Tongue (tissue), 2 donors: Measurements from ENCODE around the gene AVPI1. TPM values are rescaled to one million over a fixed set of nuclear protein-coding genes. Genes with fewer than 3 reads are reported as not detected.
"Not testable (repeated sequence)": the region's sequence is repeated elsewhere in the genome, so short reads cannot be mapped to it uniquely, and the experiment has no call there.

Source experiments
- DNase-seq: peaks from one replicate; pipeline ENCODE4 v3.0.0-alpha.2; 2015
- total RNA-seq: library from RNA; depleted of rRNA; stranded (reverse); fragments of >200 nt; gene quantifications from one replicate; pipeline ENCODE4 v1.2.3, GENCODE V29; 2014

AVPI1 gene
- total RNA-seq, 1 donor from 2014 or later = 12.6 TPM

DNA sequence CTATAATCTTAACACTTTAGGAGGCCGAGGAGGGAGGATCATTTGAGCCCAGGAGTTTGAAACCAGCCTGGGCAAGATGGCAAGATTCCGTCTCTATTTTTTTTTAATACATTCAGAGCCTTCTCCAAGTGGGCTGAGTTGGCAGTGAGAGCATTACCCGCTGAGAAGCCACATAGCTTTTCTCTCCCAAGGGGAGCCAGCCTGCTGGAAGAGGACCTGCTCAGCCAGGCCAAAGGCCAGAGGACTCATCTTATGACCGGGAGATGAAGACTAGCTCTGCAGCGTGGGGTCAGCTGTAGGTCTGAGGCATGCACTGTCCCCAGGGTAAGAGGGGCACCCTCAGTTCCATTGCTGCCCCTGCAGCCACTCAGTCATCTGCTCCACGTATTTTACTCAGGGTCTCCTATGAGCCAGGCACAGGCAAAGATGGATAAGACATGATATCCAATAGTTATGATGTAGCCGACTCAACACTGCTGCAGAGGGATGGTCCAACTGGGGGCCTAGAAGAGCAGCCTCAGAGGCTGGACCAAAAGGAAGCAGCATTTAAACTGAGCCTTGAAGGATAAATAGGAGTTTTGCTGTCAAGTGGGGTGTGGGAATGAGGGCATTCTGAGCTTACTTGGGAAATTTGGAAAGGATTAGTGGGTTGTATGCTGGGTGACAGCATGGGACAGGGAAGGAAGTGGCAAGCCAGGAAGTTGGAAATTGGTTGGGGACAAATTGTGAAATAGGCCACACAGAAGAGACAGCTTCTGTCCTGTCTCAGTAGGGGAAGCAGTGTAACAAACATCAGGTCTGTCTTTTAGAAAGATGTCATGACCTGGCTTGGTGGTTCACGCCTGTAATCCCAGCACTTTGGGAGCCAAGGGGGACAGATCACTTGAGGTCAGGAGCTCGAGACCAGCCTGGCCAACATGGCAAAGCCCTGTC is 24.9 kb upstream of the AVPI1 start:
- no peak for DNase-seq

DNA sequence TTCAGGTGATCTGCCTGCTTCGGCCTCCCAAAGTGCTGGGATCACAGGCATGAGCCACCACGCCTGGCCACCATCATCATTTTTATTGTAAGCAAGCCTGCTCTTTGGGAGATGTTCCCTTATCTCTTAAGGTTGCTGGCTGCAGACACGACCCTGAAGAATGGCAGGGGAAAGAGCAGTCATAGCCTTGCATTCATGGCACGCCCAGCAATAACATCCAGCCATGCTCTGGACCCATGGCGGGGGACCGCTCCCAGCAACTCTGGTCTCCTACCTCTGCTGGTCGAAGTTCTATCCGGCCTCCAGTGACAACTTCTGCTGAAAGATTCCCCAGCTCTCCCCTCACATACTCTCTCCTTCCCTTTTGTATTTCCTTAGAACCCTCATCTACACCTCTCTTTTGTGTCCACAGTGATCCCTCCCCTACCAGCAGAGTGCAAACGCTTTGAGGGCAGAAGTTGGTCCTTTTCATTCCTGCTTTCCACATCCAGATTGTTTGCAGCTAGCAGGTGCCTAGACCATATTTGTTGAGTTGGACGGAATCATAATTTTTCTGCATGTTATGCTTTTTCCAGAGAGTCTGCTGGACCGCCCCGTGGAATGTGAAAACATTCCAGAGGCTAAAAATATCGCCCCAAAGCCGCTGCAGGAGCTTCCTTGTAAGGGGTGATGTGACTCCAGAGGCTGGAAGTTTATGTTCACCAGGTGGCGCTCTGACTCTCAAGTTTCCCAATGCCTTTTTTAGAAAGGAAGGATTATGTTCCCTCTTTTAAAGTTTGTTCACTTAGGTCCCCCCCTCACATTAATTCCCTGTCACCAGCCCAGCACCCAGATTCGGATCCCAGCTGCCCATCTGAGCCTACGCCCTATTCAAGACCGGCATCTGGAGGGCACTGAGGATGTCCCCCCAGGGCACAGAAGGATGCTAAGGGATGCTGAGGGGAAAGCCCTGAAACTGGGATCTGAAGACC is 22.2 kb upstream of the AVPI1 start:
- peak; percentile 91 for DNase-seq

DNA sequence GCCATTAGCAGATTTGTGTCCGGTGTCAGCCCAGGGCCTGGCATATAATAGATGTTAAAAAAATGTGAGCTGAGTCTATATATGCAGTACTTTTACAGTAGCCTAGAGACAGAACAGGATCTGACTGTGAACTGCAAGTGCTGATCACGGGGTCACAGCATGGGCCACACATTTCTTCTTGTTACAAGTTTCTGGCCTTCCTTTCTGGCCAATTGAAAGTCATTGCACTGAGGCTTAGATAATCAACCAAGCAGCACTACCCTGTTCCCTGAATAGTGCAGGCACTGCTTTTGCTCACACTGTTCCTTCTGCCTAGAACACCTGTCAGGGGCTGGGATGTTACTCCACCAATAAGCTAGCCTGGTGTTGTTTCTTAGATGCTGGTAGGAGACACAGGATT is 21.1 kb upstream of the AVPI1 start:
- DNase-seq = no peak

DNA sequence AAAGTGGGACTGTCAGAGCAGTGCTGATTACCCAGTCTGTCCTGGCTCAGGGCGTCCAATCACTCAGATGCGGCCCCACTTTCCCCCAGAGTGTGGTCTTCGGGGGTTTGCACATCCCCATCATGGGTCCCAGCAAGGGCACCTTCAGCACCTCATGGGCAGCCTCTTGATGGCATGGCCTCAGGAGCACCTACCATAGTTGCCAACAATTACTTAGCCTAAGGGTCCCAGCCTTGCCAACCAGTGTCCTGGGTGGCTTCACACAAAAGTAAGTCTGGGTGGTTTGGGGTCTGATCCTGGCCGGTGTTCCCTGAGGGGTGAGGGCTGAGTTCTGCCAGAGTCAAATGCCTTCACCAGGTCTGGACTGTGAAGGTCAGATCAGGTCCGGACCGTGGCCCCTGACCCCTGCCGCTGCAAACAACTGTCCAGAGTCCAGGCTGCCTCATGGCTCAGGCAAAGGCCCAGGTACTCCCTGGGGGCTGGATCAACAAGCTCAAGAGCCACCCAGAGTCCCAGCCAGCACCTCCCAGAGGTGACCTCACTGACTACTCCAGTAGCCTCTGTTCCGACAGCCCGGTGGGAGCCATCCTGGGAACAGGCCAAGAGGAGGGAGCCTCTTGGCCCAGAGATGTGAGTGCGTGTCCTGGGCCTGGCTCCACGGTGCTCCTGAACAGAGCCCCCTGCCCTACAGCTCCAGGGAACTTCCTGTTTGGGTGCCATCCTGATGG is 20.3 kb upstream of the AVPI1 start:
- no peak for DNase-seq

DNA sequence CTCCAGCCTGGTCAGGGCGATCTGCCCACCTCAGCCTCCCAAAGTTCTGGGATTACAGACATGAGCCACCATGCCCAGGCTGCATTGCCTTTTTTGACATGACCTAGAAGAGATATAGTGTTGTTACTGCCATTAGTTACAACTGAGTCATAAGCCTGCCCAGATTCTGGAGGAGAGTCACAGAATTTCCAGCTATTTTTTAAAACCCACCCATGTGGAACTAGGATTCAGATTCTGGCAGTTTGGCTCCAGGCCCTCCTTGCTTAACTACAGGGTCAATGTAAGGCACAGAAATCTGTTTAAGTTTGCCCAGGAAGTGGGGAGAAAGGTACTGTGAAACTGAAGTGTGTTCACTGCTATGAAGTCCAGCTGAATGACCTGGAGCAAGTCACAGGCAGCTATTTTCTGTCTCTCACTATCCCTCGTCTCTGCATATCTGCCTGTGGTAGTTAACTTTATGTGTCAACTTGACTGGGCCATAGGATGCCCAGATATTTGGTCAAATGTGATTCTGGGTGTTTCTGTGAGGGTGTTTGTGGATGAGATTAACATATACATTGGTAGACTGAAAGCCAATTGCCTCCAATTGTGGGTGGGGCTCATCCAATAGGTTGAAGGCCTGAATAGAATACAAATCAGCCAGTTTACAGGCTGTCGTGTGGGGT is 18.1 kb upstream of the AVPI1 start:
- no peak for DNase-seq

DNA sequence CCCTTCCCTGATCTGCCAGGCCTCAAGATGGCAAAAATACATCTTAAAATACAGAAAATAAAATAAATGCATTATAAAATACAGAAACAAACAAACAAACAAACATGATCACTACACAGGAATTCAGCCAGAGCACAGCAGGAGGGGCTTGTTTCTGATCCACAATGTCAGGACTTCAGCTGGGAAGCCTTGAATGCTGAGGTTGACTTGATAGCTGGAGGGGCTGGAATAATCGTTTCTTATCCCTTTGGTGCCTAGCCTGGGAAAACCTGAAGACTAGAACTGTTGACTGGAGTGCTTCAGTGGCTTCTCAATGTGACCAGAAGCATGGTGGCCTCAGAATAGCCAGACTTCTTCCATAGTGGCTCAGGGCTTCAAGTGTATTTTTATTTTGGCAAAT is 17.3 kb upstream of the AVPI1 start:
- no peak for DNase-seq

DNA sequence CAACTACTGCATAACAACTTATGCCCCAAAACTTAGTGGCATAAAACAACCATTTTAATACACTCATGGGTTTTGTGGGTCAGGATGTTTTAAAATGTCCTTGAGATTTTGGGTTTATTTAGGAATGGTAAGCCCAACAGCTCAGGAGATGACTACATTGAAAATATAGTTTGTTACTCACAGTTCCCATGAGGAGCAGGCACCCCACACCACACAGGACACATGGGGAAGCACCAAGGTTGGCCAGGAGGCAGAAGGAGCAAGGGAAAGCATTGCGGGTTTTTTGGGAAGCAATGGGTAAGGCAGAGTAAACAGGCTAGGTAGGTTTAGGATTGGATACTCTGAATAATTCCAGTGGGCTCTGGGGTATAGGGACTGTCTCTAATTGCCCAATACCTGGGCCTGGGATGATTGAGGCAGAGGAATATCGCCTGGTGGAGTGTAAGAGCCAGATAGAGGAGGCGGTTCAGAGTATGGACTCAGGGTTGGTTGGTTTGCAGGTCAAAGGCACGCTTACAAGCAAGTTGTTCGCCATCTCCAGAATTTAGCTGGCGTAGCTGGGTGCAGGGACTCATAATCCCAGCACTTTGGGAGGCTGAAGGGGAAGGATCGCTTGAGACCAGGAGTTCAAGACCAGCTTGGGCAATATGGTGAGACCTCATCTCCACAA is 16.5 kb upstream of the AVPI1 start:
- no peak for DNase-seq

DNA sequence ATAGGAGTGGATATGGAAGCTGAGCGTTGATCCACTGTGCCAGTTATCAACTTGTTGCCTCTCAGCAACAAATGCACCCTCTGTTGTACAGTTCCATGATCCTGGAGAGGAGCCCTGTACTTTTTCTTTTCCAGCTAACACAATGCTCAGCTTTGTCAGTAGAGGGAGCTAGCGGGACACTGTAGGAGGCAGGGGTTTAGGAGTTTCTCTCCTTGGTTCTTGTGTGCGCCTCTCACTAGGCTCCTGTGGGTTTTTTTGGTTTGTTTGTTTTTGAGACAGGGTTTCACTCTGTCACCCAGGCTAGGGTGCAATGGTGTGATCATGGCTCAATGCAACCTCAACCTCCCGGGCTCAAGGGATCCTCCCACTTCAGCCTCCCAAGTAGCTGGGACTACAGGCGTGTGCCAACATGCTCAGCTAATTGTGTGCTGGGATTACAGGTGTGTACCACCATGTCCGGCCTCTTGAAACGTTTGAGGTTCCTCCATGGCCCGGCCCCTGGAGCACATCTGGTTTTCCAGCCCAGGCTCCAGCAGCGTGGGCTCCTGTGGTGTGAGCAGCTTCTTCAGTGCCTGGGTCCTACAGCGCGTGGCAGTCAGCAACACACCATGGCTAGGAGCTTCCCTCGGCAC is 14.5 kb upstream of the AVPI1 start:
- peak; percentile 88 for DNase-seq

DNA sequence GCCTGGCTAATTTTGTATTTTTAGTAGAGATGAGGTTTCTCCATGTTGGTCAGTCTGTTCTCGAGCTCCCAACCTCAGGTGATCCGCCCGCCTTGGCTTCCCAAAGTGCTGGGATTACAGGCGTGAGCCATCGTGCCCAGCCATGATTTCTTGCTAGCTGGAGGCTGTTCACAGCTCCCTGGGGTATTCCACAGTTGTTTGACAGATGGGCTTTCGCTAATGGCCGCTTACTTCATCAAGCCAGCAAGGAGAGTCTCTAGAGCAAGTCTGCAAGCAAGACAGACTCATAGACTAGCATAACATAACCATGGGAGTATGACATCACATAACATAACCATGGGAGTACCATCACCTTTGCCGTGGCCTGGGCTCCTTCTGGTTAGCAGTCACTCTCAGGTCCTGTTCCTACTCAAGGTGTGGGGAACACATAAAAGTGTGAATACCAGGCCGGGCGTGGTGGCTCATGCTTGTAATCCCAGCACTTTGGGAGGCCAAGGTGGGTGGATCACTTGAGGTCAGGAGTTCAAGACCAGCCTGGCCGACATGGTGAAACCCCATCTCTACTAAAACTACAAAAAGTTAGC is 11.1 kb upstream of the AVPI1 start:
- DNase-seq = not testable (repeated sequence)

DNA sequence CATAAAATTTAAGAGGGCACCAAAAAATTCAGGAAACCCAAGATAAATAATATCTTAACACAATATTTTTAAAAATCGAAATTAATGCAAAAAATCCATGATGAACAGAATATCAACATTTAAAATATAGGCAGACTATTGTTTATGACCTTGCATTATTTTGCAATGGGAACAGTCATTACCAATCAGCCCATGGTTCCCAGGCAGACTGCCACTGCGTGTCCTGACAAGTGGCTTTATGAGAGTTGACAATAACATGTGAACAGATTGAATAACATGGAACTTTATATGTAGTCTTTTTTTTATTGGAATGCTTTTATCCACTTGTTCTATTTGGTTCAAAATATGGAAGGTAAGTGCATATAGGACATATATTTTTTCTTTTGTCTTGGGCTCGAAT is 3.1 kb upstream of the AVPI1 start:
- DNase-seq = no peak

DNA sequence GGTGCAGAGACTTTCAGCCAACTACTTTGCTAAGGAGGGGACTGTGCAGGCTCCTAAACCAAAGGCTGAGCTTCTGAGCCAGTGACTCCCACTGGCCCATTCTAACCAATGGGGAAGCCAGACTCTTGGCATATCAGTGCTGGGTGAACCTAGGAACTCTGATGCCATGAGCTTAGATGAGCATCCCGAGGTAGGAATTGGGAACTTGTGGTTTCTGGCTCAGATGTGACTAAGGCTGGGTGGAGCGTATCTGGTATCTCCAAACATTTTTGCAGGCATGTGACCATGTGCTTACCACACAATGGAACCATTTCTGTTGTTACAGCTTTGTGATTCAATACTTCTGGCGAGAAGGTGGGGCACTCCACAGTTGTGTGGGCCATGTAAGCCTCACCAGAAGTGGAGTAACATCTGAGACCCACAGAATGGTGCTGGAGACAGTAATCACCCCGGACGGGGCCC is 2.5 kb upstream of the AVPI1 start:
- no peak for DNase-seq

DNA sequence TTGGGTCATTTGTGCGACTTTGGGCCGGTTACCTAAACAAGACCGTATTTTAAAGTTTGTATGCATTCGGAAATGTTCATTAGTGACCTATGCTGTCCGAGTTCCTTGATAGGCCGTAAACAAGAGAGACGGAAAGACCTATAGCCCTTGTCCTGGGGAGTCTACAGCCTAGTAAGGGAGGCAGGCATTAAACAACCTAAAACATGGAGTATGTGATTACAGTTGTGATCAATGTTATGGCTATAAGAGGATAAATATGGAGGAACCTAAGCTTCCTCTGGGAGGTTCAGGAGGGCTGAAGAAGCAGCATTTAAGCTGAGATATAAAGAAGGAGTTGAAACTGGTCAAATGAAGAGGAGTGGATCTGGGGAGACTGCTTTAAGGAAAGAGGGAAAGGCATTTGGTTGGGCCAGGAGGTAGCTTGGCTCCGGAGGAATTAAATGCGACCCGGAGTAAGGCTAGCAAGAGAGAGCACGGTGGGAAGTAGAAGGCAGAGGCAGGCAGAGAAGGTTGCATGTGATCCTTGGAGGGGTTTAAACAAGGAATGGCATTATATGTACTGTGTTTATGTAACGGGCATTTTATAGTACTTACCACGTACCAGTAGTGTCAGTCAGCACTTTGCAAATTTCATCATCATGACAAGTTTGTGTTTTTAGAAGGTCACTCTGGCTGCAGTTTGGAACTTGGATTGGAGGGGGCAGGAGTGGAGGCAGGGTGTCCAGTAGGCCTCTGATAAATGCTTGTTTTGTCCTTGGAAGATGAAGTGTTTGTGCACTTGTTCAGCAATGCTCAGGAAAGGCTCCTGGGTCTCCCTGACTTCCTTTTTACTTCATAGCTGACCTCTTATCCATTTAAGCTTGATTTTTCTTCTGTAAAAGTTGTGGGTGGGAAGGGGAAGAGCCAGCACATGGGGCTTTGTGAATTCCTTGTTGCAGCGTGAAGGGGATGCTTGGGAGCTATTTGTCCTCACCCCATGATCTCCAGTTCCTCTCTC is 1.0 kb upstream of the AVPI1 start:
- peak; percentile 28 for DNase-seq

DNA sequence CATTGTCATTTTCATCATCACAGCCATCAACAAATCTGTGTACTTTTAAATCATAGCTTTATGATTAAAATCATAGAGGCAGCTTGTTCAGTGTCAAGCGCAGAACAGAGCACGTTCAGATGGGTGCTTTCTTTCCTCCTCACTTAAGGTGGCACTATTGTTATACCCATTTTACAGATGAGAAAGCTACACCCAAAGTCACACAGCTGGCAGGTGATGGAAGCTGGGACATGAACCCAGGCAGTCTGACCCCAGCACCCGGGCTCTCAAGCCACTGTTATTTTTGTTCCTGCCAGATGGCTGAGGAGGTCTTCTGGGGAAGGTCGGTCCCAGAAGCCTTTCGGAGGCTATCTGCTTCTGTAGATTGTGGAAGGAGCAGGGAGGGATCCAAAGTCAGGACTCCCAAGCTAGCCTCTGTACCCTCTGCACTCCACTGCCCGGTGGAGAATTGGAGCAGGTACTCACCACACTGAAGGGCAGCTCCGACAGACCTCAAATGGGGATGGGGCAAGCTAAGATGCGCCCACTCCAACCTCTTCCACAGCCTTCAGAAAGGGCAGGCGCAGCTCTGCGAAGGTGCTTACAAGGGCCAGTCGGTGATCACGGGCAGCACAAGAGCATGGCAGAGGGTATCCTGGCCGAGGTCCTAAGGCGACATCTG is 610 bp downstream of the AVPI1 start:
- DNase-seq = no peak

DNA sequence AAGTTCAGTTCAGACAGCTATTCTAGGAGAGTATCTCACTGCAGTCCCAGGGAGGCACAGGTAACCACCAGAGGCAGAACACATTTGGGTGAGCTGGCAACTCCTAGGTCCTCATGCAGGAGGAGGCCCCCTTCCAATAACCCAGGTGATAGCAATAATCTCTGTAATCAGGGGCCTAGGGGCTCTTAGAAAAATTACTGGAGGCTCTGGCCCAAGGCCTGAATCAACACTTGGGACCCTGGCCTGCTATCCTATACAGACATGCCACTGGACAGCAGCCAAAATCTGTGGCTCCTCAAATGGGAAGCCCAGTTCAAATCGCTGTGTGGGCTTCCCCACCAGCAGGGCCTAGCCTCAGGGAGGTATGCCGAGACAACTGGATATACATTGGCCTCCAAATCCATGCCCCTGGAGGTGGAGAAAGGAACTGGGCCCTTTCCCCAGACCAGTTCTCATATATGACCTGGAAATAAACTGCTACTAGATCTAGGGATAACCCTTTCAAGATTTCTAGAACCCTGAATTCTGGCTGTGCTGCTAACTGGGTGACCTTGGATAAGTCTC is 1.6 kb downstream of the AVPI1 start:
- peak; percentile 40 for DNase-seq

DNA sequence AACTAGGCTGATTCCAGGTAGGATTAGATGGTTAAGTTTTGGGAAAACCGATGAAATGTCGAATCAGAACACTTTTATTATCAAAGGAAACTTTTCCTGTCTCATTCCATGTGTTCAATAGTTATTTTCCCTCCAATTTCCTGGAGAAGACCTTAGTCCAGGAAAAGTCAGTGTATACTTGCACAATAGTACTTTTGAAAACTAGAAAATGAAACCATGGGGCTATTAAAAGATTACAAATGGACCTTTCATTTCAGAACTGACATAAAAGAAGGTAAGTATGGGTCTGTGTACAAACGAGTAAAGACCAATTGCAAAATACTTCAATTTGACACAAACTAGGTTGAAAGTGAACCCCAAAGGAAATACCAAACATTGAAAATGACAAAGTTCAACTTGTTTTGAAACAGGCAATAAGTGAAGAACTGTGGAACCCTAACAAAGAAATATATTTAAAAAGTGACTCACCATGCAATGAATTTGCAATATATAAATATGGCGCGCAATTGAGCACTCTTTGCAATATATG is 2.1 kb downstream of the AVPI1 start:
- no peak for DNase-seq

DNA sequence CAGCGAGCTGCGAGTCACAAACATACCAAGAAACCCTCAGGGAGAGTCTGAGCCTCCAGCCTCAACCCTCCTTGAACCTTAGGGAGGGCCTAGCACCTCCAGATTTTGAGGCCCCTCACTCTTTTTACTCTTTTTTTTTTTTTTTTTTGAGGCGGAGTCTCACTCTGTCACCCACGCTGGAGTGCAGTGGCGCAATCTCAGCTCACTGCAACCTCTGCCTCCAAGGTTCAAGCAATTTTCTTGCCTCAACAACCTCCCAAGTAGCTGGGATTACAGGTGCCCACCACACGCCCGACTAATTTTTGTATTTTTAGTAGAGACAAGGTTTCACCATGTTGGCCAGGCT is 2.7 kb downstream of the AVPI1 start:
- not testable (repeated sequence) for DNase-seq

DNA sequence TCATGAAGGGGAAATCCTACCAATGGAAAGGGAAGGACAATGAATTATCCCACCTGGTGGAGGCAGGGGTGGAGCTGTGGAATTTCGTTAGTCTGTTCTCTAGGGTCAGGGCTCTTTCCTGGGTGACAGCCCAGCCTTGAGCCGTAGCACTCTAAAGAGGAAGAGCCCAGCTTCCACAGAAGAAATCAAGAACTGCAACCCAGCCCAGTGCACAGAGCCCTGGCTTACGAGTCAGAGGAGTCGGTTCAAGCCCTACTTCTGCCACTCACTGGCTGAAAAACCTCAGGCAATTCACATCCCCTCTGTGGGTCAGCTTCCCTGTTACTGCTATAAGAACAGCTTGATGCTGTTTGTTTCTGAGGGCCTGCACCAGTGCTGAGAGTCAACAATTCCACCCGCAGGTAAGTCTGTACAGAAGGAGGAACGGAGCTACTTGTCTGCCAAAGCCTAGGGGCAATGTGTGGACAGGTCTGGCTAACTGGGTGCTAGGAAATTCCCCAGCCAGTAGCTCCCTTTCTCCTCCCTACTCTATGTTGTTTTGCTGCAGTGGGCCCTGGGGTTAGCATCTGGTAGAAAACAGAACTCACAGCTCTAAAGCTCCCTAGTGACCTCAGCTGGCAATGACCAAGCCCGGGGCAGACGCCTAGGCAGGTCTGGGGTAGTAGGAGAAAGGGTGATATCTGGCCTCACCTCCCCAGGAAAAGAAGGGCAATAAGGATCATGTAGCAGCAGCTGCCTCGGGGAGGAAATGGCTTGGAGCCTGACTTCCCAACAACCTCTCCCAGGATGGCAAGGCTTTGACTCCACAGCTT is 3.3 kb downstream of the AVPI1 start:
- peak; percentile 22 for DNase-seq
